Glomerular visceral epithelial cell (primary cell): ENCODE results near the gene SPAAR.
"Not testable (repeated sequence)": the region's sequence is repeated elsewhere in the genome, so short reads cannot be mapped to it uniquely, and the experiment has no call there.

Experiments
- DNase-seq: peaks from one replicate; pipeline ENCODE4 v3.0.0-alpha.2; 2016; ENCODE audit errors: extremely low spot score

The SPAAR gene

DNA sequence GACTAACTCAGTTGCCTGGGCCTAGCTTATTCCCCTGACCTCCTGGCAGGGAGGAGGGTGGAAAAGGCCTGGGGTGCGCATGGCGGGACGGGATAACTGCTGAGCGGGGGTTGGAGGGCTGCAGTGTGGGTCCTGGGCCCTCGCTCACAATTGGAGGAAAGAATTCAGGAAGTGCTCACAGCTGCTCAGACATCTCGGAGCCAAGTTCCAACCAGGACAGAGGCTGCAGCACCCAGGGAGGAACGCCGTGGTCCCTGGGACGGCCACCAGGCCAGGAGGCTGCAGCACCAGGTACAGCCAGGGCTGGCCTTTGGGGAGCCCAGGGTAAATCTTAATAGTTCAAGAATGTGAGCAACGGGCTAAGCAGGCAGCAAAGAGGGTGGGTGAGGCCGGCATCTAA lies at the start of gene SPAAR:
Gene SPAAR (plus strand): TSS at position 217 of the 400 bp plus-strand sequence. CDS start 974 bp downstream, outside the sequence.
- DNase-seq, result no peak

- no peak for DNase-seq
Measured at GRCh38 chr9:35859990-35860339, 49.3 kb upstream of the SPAAR start.

DNA sequence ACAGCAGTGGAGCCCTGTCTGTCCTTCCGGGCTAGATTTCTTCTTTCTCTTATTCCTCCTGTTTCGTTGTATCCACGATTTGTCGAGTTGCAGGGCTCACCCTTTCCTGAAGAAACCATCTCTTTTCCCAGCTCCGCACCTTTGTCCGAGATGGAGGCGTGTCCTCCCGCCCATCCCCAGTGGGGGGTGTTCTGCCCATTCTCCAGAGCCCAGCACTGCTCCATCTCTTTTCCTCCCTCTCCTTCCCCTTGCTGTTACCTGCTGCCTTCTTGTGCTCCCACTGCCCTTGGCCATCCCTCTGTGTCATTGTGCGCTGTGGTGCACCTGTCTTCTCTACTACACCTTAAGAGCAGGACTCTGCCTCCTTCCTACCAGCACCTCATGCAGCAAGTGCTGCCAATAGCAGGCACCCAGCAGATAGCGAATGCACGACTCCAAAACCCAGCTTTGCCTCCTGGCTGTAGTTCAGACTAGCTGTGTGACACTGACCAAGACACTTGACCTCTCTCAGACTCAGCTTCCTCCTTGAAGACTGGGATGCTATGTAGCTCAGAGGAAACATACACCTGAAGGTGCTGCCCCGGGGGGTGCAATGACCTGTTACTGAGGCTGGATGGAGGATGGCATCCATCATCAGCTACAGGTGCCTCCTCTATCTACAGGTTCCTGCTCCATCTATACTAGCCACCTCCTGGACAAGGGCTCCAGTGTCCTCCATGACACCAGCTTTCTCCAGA lies 48.0 kb upstream of the SPAAR start:
- DNase-seq, result no peak

- no peak for DNase-seq
Measured at GRCh38 chr9:35862328-35862727, 47.0 kb upstream of the SPAAR start.

DNA sequence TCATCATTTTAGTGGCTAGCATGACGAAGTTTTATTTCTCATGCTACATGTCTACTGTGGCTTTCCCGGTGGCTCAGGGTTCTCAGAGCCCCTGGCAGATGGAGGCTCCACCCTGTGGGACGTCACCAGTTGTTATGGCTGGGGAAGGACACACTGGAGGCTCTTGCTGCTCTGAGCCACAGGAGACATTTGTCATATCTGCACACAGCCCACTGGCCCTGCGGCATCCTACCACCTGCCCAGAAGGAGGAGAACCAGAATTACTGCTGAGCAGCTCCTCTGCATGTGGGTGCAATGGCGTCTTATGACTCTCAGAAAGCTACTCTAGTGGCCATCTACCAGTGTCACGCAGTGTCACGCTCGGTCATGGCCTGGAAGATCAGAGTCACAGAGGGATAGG lies 45.7 kb upstream of the SPAAR start:
- no peak for DNase-seq

DNA sequence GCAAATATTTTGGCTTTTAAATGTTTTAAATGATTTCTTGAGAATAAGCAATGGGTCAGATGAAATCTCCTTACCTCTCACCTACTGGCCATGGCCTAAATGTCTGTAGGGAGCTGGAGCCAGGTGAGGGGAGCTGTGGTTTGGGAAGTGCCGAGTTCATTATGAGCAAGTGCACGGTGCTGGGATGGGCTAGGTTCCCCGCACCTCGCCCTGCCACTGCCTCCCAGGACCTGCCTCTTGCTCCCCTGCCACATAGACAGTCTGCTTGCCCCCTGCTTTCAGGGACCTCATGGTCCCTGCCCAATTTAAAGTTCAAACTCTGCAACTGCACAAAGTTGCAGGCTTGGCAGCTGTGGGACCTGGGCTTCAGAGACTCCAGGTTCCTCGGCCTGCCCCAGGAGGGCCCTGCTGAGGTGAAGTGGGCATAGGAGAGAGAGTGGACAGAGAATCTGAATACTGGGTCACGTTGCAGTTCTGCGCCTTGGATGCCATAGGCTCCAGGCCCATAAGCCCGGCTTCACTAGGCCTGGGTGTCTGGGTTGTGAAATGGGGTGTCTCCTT lies 44.5 kb upstream of the SPAAR start:
- no peak for DNase-seq

GRCh38 chr9:35867538-35867937 lies 41.8 kb upstream of the SPAAR start:
- DNase-seq, result no peak

- no peak for DNase-seq
Measured at GRCh38 chr9:35868933-35869332, 40.4 kb upstream of the SPAAR start.

DNA sequence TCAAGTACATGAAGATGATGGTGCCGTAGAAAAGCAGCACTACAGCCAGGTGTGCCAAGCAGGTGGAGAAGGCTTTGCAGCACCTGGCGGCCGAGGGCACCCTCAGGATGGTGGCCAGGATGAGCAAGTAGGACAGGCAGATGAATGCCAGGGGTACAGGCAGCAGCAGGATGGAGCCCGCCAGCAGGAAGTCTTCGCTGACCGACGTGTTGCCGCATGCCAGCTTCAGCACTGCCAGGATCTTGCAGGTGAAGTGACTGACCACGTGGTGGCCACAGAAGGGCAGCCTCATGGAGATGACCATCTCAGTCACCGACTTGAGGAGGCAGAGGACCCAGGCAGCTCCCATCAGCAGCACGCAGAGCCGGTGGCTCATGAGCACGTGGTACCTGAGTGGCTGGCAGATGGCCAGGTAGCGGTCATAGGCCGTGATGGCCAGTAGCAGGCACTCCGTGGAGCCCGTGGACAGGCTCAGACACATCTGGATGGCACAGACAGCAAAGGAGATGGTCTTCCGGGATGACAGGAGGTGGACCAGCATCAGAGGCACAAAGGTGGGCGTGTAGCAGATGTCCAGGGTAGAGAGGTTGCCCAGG lies 39.6 kb upstream of the SPAAR start:
- no peak for DNase-seq

DNA sequence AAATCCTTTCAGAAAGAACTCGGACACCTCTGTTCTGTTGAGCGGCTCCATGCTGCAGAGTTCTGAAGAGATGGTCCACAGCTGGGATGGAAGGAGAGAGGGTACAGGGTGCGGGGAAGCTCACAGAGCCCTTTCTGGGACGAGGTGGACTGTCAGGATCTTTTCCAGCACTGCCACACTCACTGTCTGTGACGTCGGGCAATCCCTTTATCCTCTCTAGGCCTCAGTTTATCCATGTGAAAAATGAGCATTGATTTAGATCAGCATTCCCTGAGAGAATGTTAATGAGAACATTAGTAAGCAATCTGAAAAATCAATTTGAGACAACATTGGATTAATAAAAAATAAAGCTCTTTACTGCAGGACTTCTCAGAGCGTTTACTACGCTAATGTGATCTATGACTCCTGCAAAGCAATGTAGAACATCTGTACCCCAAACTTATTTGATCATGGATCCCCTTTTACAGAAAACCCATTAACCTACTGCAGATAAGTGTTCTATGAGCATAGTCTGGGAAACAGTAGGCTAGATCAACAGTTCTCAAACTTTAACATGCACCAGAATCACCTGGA lies 38.9 kb upstream of the SPAAR start, which contains the start of gene OR13J1:
Gene OR13J1 (minus strand): TSS at position 51 of the 573 bp plus-strand sequence. CDS start 0 bp downstream, at position 51.
- no peak for DNase-seq

DNA sequence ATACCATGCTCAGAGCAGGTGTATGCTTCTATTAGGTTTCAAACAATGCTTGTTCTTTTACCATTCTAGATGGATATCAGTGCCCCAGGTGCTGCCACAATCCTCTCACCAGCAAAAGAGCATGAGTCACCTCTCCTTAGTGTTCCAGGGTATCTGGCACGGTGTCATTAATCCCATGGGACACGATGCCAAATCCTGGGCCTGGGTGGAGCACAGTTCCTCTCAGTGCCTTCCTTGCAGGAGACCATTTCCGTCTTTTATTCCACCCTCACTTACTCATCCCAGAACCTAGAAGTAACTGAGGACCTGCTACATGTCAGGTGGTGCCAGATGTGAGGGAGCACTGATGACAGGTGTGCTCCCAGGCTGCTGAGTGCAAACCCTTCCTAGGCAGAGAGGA lies 37.7 kb upstream of the SPAAR start:
- DNase-seq, result no peak

GRCh38 chr9:35872505-35872904 lies 36.8 kb upstream of the SPAAR start:
- no peak for DNase-seq

DNA sequence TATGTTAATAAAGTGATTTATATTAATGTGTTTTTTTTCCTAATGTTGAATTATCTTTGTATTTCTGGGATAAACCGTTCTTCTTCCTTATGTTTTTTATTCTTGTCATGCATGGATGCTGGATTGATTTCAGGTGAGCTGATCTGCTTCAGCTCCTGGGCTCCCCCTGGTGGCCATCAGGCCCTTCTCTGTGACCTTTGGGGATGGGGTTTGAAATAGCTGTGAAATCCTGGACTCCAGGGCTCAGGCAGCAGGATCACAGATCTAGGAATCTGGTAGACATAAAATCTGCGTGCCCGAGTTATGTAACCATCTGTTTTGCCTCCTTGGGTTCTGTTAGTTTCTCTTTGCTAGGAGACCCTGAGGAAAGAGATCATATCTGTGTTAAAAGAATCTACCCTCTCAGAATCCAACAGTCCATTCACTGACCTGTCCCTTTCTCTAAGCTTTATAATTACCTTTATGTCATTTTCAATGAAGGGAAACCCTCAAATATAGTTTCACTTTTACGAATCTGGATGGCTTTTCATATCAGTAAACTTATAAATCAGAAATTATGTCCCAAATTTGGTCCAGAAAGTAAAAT lies 26.9 kb upstream of the SPAAR start:
- DNase-seq, result peak; percentile 80

DNA sequence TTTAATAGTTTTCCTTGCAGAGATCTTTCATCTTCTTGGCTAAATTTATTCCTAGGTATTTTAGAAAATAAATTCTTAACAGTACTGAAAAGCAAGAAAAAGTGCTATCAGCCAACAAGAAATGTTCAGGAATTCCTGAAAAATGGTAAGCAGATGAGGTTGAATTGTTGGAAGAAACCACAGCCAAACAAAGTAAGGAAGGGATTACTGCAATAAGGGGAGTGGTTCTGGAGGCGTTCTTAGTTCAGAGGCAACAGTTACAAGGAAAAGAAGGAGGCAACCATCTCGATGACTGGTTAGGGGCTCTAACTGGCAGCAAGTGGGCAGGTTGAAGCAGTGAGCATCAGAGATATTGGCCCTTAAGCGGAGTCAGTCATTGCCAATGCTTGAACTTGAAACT lies 26.3 kb upstream of the SPAAR start:
- DNase-seq, result no peak

DNA sequence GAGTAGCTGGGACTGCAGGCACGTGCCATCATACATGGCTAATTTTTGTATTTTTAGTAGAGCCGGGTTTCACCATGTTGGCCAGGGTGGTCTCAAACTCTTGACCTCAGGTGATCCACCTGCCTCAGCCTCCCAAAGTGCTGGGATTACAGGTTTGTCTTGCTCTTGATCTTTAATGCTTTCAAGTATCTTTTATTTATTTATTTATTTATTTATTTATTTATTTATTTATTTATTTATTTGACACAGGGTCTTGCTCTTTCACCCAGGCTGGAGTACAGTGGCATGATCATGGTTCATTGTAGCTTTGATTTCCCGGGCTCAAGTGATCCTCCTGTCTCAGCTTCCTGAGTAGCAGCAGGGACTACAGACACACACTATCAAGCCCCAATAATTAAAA lies 24.4 kb upstream of the SPAAR start:
- DNase-seq, result not testable (repeated sequence)

DNA sequence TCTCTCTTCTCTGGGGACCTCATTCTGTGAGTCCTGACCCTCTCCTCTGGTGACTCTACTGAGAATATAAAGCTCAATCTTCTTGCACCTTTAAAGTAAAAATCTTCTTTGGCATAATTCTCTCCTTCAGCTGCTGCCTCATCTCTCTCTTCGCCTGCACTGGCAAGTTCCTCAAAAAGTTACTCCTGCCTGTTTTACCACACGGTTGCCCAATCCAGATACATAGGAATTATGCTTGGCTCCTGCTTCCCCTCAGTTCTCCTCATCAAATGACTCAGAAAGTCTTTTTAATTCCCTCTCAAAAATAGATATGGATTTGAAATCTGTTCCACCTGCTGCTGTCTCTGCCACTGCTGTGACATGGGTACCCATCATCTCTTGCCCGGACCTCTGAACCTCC lies 17.6 kb upstream of the SPAAR start:
- no peak for DNase-seq

DNA sequence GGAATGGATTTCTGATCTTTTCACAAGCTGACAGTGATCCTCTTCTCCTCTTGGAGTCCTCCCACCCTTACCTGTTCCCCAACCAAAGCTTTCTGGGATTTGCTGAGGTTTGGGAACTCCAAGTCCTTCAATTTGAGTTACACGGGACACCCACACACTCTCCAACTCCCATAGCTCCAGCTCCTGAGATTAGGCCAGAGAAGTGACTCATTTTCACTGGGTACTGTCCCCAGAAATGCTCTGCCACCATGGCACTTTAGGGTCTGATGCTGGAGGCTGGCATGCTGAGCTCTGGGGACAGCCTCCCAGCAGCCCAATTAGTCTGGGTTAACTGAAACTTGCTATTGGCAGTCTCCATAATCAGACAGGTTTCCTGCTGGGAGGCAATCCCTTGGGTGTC lies 17.2 kb upstream of the SPAAR start:
- DNase-seq, result no peak

DNA sequence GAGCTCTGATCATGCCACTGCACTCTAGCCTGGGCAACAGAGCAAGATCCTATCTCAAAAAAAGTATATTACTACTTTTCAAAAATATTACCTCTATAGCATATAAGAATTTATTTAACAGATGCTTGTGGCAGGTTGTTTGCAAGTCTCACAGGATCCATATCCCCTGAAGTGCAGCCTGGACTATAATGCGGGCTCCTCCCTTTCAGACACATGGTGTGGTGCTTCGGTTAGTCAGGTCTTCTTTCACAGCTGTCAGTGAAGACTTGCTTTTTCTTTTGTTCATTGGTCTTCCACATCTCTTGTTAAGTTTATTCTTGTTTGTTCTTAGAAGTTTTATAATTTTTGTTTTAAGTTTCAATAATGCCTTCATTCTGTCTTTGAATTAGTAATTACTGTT lies 12.7 kb upstream of the SPAAR start:
- no peak for DNase-seq

DNA sequence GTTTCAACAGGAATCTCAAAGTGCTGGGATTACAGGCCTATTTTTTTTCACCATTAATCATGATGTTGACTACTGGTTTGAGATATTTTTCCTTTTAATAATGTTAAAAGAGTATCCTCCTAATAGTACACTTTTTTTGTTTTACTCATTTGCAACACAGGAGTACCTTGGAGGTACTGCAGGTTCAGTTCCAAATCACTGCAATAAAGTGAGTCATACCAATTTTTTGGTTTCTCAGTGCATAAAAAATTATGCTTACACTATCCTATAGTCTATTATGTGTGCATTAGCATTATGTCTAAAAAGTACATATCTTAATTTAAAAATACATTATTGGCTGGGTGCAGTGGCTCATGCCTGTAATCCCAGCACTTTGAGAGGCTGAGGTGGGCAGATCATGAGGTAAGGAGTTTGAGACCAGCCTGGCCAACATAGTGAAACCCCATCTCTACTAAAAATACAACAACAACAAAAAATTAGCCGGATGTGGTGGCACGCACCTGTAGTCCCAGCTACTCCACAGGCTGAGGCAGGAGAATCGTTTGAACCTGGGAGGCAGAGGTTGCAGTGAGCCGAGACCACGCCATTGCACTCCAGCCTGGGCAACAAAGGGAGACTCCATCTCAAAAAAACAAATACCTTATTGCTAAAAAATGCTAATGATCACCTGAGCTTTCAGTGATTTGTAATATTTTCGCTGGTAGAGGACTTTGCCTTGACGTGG lies 11.8 kb upstream of the SPAAR start:
- DNase-seq, result not testable (repeated sequence)

GRCh38 chr9:35898337-35898736 lies 11.0 kb upstream of the SPAAR start:
- no peak for DNase-seq

- DNase-seq, result no peak
Measured at GRCh38 chr9:35899021-35899420, 10.3 kb upstream of the SPAAR start.

- DNase-seq, result peak; percentile 62
Measured at GRCh38 chr9:35903049-35903448, 6.2 kb upstream of the SPAAR start.
